GM12878 (cell line): ENCODE measurements around the gene ARL13A. TPM values are rescaled to one million over a fixed set of nuclear protein-coding genes. Genes with fewer than 3 reads are reported as not detected.

Experiments used
- ATAC-seq: fragments of 200-7000 bp; cut with Tn5 transposase; 3 replicates; pipeline ENCODE4 v1.9.1; 2020; ENCODE audit warnings: mild to moderate bottlenecking, moderate library complexity
- BruUV-seq: library from RNA; stranded (reverse); fragments of 400-500 nt; replicated peaks from 2 replicates; lab custom pipeline; 2021; lab: Mats Ljungman, UMichigan
- CTCF ChIA-PET: fragments of 300-600 bp; sonication (Branson Sonifier 250); formaldehyde crosslinking; extraction: SDS; loops from one replicate; lab custom pipeline; 2021; ENCODE audit warnings: inconsistent platforms; lab: Yijun Ruan, JAX
- POLR2A ChIA-PET: fragments of 350-600 bp; formaldehyde crosslinking; extraction: SDS; loops from one replicate; lab custom pipeline; 2021; ENCODE audit warnings: inconsistent platforms; lab: Charles Lee
- RAD21 ChIA-PET: fragments of 300-600 bp; sonication (Branson Sonifier 250); formaldehyde crosslinking; loops from one replicate; lab custom pipeline; 2023; ENCODE audit warnings: antibody characterized with exemption; ENCODE audit not compliant: unreplicated experiment; lab: Charles Lee
- SMC1A ChIA-PET: fragments of 300-600 bp; sonication (Branson Sonifier 250); formaldehyde crosslinking; loops from one replicate; lab custom pipeline; 2023; ENCODE audit not compliant: unreplicated experiment, uncharacterized antibody; lab: Charles Lee
- DNase-seq: peaks from one replicate; pipeline ENCODE4 v3.0.0-alpha.2; 2011; ENCODE audit warnings: low read depth, low spot score
- FAIRE-seq: peaks from 3 replicates; lab custom pipeline; 2011; peaks lifted over from hg19 to GRCh38; lab: Jason Lieb, UNC
- H2AFZ ChIP-seq: 2 replicates; pipeline ENCODE4 v1.6.0; 2011; ENCODE audit warnings: low read depth, low read length, control low read depth; ENCODE audit not compliant: control insufficient read depth
- H3K27ac ChIP-seq: 2 replicates; pipeline ENCODE4 v1.5.1; 2011; ENCODE audit warnings: control low read depth; ENCODE audit not compliant: control insufficient read depth, insufficient read depth
- H3K27me3 ChIP-seq, 2 experiments: replicated peaks in 1 of 2; 2 replicates each; pipeline versions ENCODE4 v1.6.0 to v1.6.1; 2011; ENCODE audit warnings: low read length in 1 of 2; ENCODE audit not compliant: control insufficient read depth in 2 of 2, insufficient read depth in 2 of 2
- H3K36me3 ChIP-seq, 2 experiments: 2 replicates each; pipeline ENCODE4 v1.5.1; 2011; ENCODE audit warnings: low read length in 1 of 2; ENCODE audit not compliant: control insufficient read depth in 2 of 2, insufficient read depth in 2 of 2
- H3K4me1 ChIP-seq: 2 replicates; pipeline ENCODE4 v1.6.1; 2011; ENCODE audit warnings: mild to moderate bottlenecking, low read length, moderate library complexity, mixed read lengths; ENCODE audit not compliant: control insufficient read depth, insufficient read depth
- H3K4me2 ChIP-seq: 2 replicates; pipeline ENCODE4 v1.6.0; 2011; ENCODE audit warnings: control low read depth; ENCODE audit not compliant: control insufficient read depth, insufficient read depth
- H3K4me3 ChIP-seq: fragments of 200-600 bp; sonication (generic); 2 replicates; pipeline ENCODE4 v1.5.1; 2016
- H3K79me2 ChIP-seq: 2 replicates; pipeline ENCODE4 v1.6.0; 2011; ENCODE audit warnings: low read length; ENCODE audit not compliant: control insufficient read depth, insufficient read depth
- H3K9ac ChIP-seq: 2 replicates; pipeline ENCODE4 v1.8.0; 2011; ENCODE audit warnings: low read length, control low read depth, mixed read lengths; ENCODE audit not compliant: control insufficient read depth, insufficient read depth
- H3K9me3 ChIP-seq: replicated peaks from 3 replicates; pipeline ENCODE4 v1.5.1; 2011; ENCODE audit warnings: mild to moderate bottlenecking, low read length; ENCODE audit not compliant: control insufficient read depth, insufficient read depth
- H4K20me1 ChIP-seq: 2 replicates; pipeline ENCODE4 v1.6.0; 2011; ENCODE audit not compliant: control insufficient read depth, insufficient read depth
- ATF2 ChIP-seq: IDR thresholded peaks from 2 replicates; pipeline ENCODE4 v1.6.1; 2012; ENCODE audit warnings: low read length, inconsistent platforms
- ATF3 ChIP-seq: IDR thresholded peaks from 2 replicates; pipeline ENCODE4 v1.6.1; 2011; ENCODE audit warnings: low read depth, mild to moderate bottlenecking, low read length, moderate library complexity, borderline replicate concordance; ENCODE audit errors: extremely low read depth
- BCL11A ChIP-seq: IDR thresholded peaks from 2 replicates; pipeline ENCODE4 v1.6.1; 2011; ENCODE audit warnings: low read depth, low read length
- BMI1 ChIP-seq: fragments of 450-650 bp; IDR thresholded peaks from 2 replicates; pipeline ENCODE4 v1.6.1; 2016; ENCODE audit warnings: mild to moderate bottlenecking, moderate library complexity, borderline replicate concordance
- CBX5 ChIP-seq: sonication (generic); IDR thresholded peaks from 2 replicates; pipeline ENCODE4 v1.6.1; 2016; ENCODE audit warnings: low read depth, moderate library complexity, mild to moderate bottlenecking, inconsistent platforms
- CHD2 ChIP-seq: IDR thresholded peaks from 2 replicates; pipeline ENCODE4 v1.6.1; 2011; ENCODE audit warnings: low read depth, low read length, improper control_type of control experiment, borderline replicate concordance
- CHD4 ChIP-seq: fragments of 200-600 bp; sonication (generic); IDR thresholded peaks from 2 replicates; pipeline ENCODE4 v1.6.1; 2016; ENCODE audit warnings: mild to moderate bottlenecking
- CREM ChIP-seq: IDR thresholded peaks from 2 replicates; pipeline ENCODE4 v1.6.1; 2014; ENCODE audit warnings: antibody characterized with exemption, low read depth
- DPF2 ChIP-seq: fragments of 450-650 bp; IDR thresholded peaks from 2 replicates; pipeline ENCODE4 v1.6.1; 2017; ENCODE audit warnings: mild to moderate bottlenecking
- POLR2AphosphoS5 ChIP-seq: IDR thresholded peaks from 2 replicates; pipeline ENCODE4 v1.6.1; 2011; ENCODE audit warnings: mild to moderate bottlenecking, low read length, inconsistent platforms
- SKIL ChIP-seq: fragments of 450-650 bp; IDR thresholded peaks from 2 replicates; pipeline ENCODE4 v1.6.1; 2017; ENCODE audit warnings: mild to moderate bottlenecking, low read depth, inconsistent platforms; ENCODE audit not compliant: poor library complexity, severe bottlenecking
- SPI1 ChIP-seq: IDR thresholded peaks from 2 replicates; pipeline ENCODE4 v1.6.1; 2011; ENCODE audit warnings: low read depth, mild to moderate bottlenecking, low read length, moderate library complexity, borderline replicate concordance; ENCODE audit not compliant: insufficient read depth
- TCF3 ChIP-seq: IDR thresholded peaks from 2 replicates; pipeline ENCODE4 v1.6.1; 2012; ENCODE audit warnings: low read depth, mild to moderate bottlenecking, low read length, borderline replicate concordance; ENCODE audit not compliant: insufficient read depth
- ZNF384 ChIP-seq: IDR thresholded peaks from 2 replicates; pipeline ENCODE4 v1.6.1; 2012; ENCODE audit warnings: low read depth, mild to moderate bottlenecking, low read length, improper control_type of control experiment, borderline replicate concordance
- ZZZ3 ChIP-seq: IDR thresholded peaks from 2 replicates; pipeline ENCODE4 v1.6.1; 2011; ENCODE audit warnings: low read depth; ENCODE audit not compliant: control insufficient read depth, insufficient read length
- WGBS: methylation state at CpG from one replicate; pipeline ENCODE4 v1.1.6; 2016; ENCODE audit warnings: low lambda C conversion rate; ENCODE audit not compliant: insufficient replicate concordance, insufficient coverage; ENCODE audit errors: missing lambda C conversion rate; 5-methylcytosine and 5-hydroxymethylcytosine counted together
- in situ Hi-C: fragments of 300-500 bp; cut with MboI; formaldehyde crosslinking; loops from 9 replicates; pipeline ENCODE4 v1.14.3; 2018; ENCODE audit warnings: mixed read lengths
- intact Hi-C: fragments of 100-400 bp; cut with micrococcal nuclease; formaldehyde crosslinking; loops from one replicate; pipeline ENCODE4 v1.14.2; 2022; ENCODE audit not compliant: unreplicated experiment
- polyA plus RNA-seq, 11 experiments: library from polyadenylated mRNA; depleted of rRNA in 4 of 11; unstranded in 6 of 11; stranded (reverse) in 5 of 11; fragments of >200 nt; fragmentation: Nextera tagmentation in 4 of 11; fragmentation: Illumina TruSeq in 1 of 11; extraction: Ambion mirVana in 4 of 11; extraction: Trizol in 1 of 11; gene quantifications; 1 replicate in 1 of 11; 2 replicates in 10 of 11; pipeline versions ENCODE4 v1.2.1 to v1.2.3, GENCODE V29; 2011 to 2016; ENCODE audit warnings: inconsistent platforms in 2 of 11, missing spikeins in 2 of 11, low read depth in 1 of 11
- total RNA-seq, 4 experiments: library from RNA; depleted of rRNA in 3 of 4; stranded (reverse); fragments of >200 nt in 3 of 4; fragmentation: Illumina TruSeq in 1 of 4; extraction: Trizol in 1 of 4; gene quantifications; 2 replicates each; pipeline versions ENCODE4 v1.2.1 to v1.2.3, GENCODE V29; 2013 to 2021
- TF ChIP-seq, protein P1 (sequence below): fragments of 450-650 bp; IDR thresholded peaks from 2 replicates; pipeline ENCODE4 v1.6.1; 2014; ENCODE audit warnings: mild to moderate bottlenecking

ARL13A gene
- total and polyA plus RNA-seq, 10 of the 15 experiments (the other 5 are each of a cell fraction or from before 2014, with no cell fraction given): not detected

GRCh38 chrX:101029665-101030064, 60.2 kb downstream of the ARL13A start:
- WGBS: 67% methylated on average over 1 of the region's 1 CpG
- no peaks in the 10 kb centered on the region for H4K20me1 ChIP-seq
- no peaks in the 10 kb centered on the region for H3K9me3 ChIP-seq
- no TSS peak for BruUV-seq
- H3K4me2 ChIP-seq: no peak overlapping the region
- no peaks in the 10 kb centered on the region for H3K27me3 ChIP-seq
- ATAC-seq: no peak
- RAD21 ChIA-PET: no interaction called here
- no peak for TF ChIP-seq ATF3
- TF ChIP-seq BCL11A: no peak
- no peak for TF ChIP-seq ATF2
- TF ChIP-seq CHD2: no peak
- TF ChIP-seq BMI1: no peak
- no peak for TF ChIP-seq POLR2AphosphoS5
- no peak for TF ChIP-seq CHD4
- TF ChIP-seq ZZZ3: no peak
- no peak for TF ChIP-seq CBX5
- TF ChIP-seq CREM: no peak
- no peak for TF ChIP-seq ZNF384
- no peak for TF ChIP-seq SPI1
- no peak for TF ChIP-seq TCF3
- TF ChIP-seq DPF2: no peak
- no peak for TF ChIP-seq SKIL
- TF ChIP-seq, protein P1, sequence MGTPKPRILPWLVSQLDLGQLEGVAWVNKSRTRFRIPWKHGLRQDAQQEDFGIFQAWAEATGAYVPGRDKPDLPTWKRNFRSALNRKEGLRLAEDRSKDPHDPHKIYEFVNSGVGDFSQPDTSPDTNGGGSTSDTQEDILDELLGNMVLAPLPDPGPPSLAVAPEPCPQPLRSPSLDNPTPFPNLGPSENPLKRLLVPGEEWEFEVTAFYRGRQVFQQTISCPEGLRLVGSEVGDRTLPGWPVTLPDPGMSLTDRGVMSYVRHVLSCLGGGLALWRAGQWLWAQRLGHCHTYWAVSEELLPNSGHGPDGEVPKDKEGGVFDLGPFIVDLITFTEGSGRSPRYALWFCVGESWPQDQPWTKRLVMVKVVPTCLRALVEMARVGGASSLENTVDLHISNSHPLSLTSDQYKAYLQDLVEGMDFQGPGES: no peak
- TF ChIP-seq, all 136 proteins: peak for 0
- FAIRE-seq: no peak
- no peak overlapping the region for H3K27ac ChIP-seq
- H3K79me2 ChIP-seq: no peaks in the 10 kb centered on the region
- intact Hi-C loops (no loop called here), in situ Hi-C loops (no loop called here)
- no peaks in the 10 kb centered on the region for H3K4me1 ChIP-seq
- SMC1A ChIA-PET: no interaction called here
- no peak for DNase-seq
- no peak overlapping the region for H3K4me3 ChIP-seq
- H2AFZ ChIP-seq: no peak overlapping the region
- no peak overlapping the region for H3K9ac ChIP-seq
- no peaks in the 10 kb centered on the region; a peak in 1 of 4 replicates for H3K36me3 ChIP-seq
- POLR2A ChIA-PET: no interaction called here
- CTCF ChIA-PET: no interaction called here
